ENCODE data around the gene SCO1.

The SCO1 gene

DNA sequence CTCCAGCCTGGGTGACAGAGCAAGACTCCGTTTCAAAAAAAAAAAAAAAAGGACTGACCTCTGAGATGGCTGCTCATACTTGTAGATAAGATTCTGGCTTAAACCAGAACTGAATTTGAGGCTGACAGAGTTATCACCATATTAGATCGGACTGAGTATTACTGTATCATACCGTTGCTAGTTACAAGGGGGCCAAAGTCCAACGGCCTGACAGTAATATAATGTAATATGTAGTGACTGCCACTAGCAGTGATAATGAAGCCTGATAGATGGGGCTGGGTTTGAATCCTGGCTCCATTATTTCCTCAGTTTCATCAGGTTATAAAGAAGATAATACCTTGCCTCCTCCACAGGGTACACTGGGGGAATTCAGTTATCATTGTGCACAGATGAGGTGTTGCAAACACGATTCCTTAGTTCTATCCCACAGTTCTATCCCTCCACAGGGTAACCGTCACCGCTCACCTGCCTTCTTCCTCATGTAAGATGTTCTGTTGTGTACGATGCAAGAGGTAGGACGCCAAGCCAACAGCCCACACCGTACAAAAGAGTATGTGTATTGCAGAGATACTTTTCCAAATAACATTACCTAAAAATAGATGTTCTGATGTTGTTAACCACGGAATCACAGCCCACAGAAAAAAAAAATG, 27.3 kb upstream of the SCO1 start:
- TF ChIP-seq, protein P1, sequence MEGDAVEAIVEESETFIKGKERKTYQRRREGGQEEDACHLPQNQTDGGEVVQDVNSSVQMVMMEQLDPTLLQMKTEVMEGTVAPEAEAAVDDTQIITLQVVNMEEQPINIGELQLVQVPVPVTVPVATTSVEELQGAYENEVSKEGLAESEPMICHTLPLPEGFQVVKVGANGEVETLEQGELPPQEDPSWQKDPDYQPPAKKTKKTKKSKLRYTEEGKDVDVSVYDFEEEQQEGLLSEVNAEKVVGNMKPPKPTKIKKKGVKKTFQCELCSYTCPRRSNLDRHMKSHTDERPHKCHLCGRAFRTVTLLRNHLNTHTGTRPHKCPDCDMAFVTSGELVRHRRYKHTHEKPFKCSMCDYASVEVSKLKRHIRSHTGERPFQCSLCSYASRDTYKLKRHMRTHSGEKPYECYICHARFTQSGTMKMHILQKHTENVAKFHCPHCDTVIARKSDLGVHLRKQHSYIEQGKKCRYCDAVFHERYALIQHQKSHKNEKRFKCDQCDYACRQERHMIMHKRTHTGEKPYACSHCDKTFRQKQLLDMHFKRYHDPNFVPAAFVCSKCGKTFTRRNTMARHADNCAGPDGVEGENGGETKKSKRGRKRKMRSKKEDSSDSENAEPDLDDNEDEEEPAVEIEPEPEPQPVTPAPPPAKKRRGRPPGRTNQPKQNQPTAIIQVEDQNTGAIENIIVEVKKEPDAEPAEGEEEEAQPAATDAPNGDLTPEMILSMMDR (IDR thresholded peaks at IDR 0.05; ENCODE audit: borderline replicate concordance, insufficient read depth, low read depth, low read length) = no peak

DNA sequence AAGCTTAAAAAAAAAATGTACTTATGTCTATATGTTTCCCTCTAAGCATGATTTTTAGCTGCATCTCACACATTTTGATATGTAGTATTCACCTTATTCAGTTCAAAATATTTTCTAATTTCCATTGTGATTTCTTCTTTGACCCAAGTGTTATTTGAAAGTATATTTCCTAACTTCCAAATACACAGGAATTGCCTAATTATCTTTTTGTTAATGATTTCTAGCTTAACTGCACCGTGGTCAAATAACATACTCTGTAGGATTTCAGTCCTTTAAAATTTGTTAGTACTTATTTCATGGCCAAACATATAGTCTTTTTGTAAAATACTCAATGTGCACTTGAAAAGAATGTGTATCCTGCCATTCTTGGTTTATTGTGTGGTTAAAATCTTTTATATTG, 21.2 kb upstream of the SCO1 start:
- no peak overlapping the region for H3K4me3 ChIP-seq (ENCODE audit: low read depth, low read length)
- TF ChIP-seq, protein P1 (IDR thresholded peaks at IDR 0.05; ENCODE audit: borderline replicate concordance, insufficient read depth, low read depth, low read length) = no peak

More for the DNA sequence above, 27.3 kb upstream of the SCO1 start:
- no peak overlapping the region for H3K4me3 ChIP-seq (ENCODE audit: low read depth, low read length)

- TF ChIP-seq, protein P1 (IDR thresholded peaks at IDR 0.05; ENCODE audit: borderline replicate concordance, insufficient read depth, low read depth, low read length) = no peak
- H3K4me3 ChIP-seq (ENCODE audit: low read depth, low read length) = no peak overlapping the region
Measured at GRCh38 chr17:10716218-10716617, 18.9 kb upstream of the SCO1 start.

GRCh38 chr17:10713318-10713717, 16.0 kb upstream of the SCO1 start:
- TF ChIP-seq, protein P1 (IDR thresholded peaks at IDR 0.05; ENCODE audit: borderline replicate concordance, insufficient read depth, low read depth, low read length) = no peak
- H3K4me3 ChIP-seq (ENCODE audit: low read depth, low read length) = no peak overlapping the region

DNA sequence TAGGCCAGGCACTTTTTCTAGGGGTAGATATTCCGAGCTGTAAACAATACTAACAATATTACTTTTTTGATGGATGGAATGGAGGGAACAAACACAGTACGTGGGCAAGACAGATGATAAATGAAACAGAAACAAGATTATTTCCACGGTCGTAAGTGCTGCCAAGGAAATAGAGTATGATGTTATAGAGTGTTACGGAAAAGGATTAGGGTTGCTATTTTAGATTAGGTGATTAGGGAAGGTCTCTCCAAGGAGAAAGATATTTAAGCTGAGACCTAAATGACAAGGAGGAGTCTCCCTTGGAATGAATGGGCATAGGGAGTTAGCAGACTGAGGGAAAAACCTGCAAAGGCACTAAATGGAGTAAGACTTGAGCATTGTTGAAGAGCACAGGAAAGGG, 8.4 kb upstream of the SCO1 start:
- no peak overlapping the region for H3K4me3 ChIP-seq (ENCODE audit: low read depth, low read length)
- TF ChIP-seq, protein P1 (IDR thresholded peaks at IDR 0.05; ENCODE audit: borderline replicate concordance, insufficient read depth, low read depth, low read length) = no peak

GRCh38 chr17:10702574-10702973, 5.2 kb upstream of the SCO1 start:
- no peak overlapping the region for H3K4me3 ChIP-seq (ENCODE audit: low read depth, low read length)
- TF ChIP-seq, protein P1 (IDR thresholded peaks at IDR 0.05; ENCODE audit: borderline replicate concordance, insufficient read depth, low read depth, low read length) = no peak

GRCh38 chr17:10699856-10700255, 2.5 kb upstream of the SCO1 start:
- no peak overlapping the region for H3K4me3 ChIP-seq (ENCODE audit: low read depth, low read length)
- TF ChIP-seq, protein P1 (IDR thresholded peaks at IDR 0.05; ENCODE audit: borderline replicate concordance, insufficient read depth, low read depth, low read length) = no peak
